Brain pericyte (primary cell): Measurements from ENCODE around the gene ZNF430.
"Not testable (repeated sequence)": the region's sequence is repeated elsewhere in the genome, so short reads cannot be mapped to it uniquely, and the experiment has no call there.

Source experiments
- DNase-seq: peaks from one replicate; pipeline ENCODE4 v3.0.0-alpha.2; 2012; ENCODE audit warnings: low read depth, low spot score

Gene ZNF430

GRCh38 chr19:21020298-21021227 lies at the start of gene ZNF430:
Gene ZNF430, plus strand, starts transcription at chr19:21020657. Its CDS starts 144 bp downstream, at chr19:21020801.
- peak; percentile 78 for DNase-seq

DNA sequence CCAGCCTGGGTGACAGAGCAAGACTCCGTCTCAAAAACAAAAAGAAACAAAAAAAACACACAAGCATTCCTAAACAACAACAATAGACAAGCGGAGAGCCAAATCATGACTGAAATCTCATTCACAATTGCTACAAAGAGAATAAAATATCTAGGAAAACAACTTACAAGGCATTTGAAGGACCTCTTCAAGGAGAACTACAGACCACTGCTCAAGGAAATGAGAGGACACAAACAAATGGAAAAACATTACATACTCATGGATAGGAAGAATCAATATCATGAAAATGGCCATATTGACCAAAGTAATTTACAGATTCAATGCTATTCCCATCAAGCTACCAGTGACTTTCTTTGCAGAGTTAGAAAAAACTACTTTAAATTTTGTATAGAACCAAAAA lies 27.7 kb upstream of the ZNF430 start:
- not testable (repeated sequence) for DNase-seq

- DNase-seq = peak; percentile 60
These were observed 20.6 kb upstream of the ZNF430 start for GRCh38 chr19:20999731-21000352.

GRCh38 chr19:21021238-21021637 lies 781 bp downstream of the ZNF430 start:
- DNase-seq = not testable (repeated sequence)

- no peak for DNase-seq
These were observed 2.5 kb downstream of the ZNF430 start for GRCh38 chr19:21022996-21023395.

- DNase-seq = no peak
These were observed 3.4 kb downstream of the ZNF430 start for GRCh38 chr19:21023901-21024300.

- DNase-seq = no peak
These were observed 8.5 kb downstream of the ZNF430 start for GRCh38 chr19:21028969-21029268.

DNA sequence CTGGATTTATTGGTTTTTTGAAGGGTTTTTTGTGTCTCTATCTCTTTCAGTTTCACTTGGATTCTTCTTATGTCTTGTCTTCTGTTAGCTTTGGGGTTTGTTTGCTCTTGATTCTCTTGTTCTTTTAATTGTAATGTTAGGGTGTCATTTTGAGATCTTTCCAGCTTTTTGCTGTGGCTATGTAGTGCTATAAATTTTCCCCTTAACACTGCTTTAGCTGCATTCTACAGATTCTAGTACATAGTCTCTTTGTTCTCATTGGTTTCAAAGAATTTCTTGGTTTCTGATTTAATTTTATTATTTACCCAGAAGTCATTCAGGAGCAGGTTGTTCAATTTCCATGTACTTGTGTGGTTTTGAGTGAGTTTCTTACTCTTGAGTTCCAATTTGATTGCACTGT lies 24.6 kb downstream of the ZNF430 start:
- no peak for DNase-seq

GRCh38 chr19:21046489-21046888 lies 26.0 kb downstream of the ZNF430 start:
- DNase-seq = no peak

DNA sequence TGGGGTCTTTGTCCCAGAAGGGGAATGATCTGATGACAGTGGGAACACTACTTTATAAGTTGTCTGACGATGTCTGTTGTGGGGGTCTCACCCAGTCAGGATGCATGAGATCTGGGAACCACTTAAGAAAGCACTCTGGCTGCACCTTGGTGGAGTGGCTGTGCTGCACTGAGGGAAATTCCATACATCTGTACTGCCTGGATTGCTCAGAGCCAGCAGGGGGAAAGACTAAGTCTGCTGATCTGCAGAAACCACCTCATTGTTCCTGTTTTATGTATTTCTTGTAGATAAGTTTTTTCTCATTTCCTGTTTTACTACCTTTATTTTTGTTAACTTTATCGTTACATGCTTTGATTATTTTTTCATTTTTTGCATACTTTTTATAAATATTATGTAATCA lies 27.3 kb downstream of the ZNF430 start:
- DNase-seq = no peak

GRCh38 chr19:21052902-21053301 lies 32.4 kb downstream of the ZNF430 start:
- no peak for DNase-seq

DNA sequence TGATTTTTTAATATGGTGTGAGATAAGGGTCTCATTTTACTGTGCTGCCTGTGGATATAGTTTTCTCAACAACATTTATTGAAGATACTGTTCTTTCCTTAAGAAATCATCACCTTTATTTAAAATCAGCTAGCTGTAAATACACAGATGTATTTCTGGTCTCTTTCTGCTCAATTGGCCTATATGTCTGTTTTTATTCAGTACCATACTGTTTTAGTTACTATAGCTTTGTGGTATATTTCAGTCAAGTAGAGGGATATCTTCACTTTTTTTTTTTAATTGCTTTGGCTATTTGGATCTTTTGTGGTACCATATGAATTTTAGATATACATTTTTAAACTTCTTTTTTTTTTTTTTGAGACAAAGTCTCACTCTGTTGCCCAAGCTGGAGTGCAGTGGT lies 44.9 kb downstream of the ZNF430 start:
- DNase-seq = no peak

GRCh38 chr19:21082011-21082975 lies 61.8 kb downstream of the ZNF430 start, which contains the start of gene ZNF714:
Gene ZNF714, plus strand, starts transcription at chr19:21082203. Its CDS starts 16,066 bp downstream, at chr19:21098269.
- DNase-seq = peak; percentile 78

DNA sequence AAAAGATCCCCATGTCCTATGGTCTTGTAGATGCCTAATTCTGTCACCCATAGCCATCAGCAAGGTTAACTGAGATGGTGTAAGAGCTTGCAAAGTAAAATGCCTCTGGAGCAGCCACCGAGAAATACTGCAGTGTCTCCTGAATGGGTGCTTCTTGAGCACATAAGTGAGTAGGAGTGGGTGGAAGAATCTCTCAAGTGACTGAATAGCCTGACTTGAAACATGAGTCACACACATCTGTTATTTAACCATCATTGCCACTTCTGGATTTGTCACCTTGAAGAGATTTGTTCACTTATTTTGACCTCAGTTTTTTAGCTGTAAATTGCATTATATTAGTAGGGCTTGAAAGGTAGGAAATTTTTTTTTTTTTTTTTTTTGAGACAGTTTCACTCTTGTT lies 63.9 kb downstream of the ZNF430 start:
- no peak for DNase-seq

GRCh38 chr19:21087871-21088270 lies 67.4 kb downstream of the ZNF430 start:
- DNase-seq = no peak

DNA sequence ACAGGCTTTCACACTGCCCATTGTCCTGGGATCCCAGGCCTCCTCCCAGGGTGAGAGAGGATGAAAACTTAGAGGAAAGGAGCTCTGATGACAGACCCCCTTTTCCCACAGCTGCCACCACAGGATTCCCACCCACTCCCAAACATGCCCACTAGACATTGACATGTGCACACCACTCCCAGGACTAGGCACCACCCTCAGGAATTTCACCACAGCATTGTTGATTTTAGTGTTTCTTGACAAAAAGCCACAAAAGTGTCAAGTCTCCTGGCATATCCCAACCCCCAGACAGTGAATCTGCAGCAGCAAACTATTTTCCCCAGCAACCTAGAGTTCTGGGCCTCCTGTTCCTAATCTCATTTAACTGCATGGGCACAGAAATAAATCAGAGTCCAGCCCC lies 71.7 kb downstream of the ZNF430 start:
- DNase-seq = no peak

DNA sequence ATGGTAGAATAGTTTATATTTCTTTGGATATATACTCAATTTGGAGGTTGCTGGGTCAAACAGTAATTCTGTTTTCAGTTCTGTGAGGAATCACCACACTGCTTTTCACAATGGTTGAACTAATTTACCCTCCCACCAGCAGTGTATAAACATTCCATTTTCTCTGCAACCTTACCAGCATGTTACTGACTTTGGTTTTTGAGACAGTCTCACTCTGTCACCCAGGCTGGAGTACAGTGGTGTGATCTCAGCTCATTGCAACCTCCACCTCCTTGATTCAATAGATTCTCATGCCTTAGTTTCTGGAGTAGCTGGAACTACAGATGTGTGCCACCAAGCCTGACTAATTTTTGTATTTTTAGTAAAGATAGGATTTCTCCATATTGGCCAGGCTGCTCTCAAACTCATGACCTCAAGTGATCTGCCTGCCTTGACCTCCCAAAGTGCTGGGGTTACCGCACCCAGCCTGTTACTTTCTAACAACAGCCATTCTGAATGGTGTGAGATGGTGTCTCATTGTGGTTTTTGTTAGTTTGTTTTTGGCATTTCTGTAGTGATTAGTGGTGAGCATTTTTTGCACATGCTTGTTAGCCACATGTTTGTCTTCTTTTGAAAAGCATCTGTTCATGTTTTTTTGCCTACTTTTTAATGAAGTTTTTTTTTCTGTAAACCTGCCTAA lies 74.0 kb downstream of the ZNF430 start:
- DNase-seq = no peak

GRCh38 chr19:21098291-21098690 lies 77.8 kb downstream of the ZNF430 start:
- no peak for DNase-seq

DNA sequence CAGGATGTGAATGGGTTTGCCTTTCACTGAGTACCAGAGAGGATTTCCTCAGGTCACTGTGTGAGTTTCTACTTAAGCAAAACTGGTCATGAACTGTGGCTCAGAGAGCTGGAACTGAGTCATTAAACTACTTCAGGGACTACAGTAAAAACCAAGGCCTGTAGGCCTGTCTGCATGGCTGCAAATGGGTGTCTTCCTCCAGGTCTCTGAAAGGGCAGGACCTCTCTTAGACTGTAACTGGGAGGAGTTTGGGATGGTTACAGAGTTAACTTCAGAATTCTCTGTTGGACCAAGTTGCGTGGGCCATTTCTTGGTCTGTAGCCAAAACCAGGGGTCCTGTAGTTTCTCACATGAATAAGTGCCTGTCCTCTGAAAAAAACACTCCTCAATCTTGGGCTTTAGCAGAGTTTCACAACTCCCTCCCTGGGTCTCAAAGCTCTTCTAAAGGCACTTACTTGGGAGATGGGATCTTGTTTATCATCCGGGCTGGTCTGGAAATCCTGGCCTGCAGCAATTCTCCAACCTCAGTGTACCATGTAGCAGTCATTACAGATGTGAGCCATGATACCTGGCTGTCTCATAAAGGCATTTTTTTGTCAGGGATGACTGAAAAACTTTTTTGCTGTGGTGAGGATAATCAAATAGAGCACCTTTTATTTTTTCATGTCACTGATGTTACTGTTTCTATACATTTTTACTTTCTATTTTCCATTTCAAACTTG lies 81.2 kb downstream of the ZNF430 start:
- no peak for DNase-seq

- DNase-seq = no peak
These were observed 88.7 kb downstream of the ZNF430 start for GRCh38 chr19:21109116-21109515.
